HFFc6 (cell line): Measurements from ENCODE around the gene RAB20. TPM values are rescaled to one million over a fixed set of nuclear protein-coding genes. Genes with fewer than 3 reads are reported as not detected.

Experiments
- DNase-seq: peaks from one replicate; pipeline ENCODE4 v3.0.0-alpha.2; 2018
- H3K27ac Mint-ChIP-seq: 2 replicates; pipeline ENCODE4 v1.8.0; 2020; ENCODE audit warnings: mild to moderate bottlenecking, mixed read lengths
- H3K27me3 Mint-ChIP-seq: 2 replicates; pipeline ENCODE4 v1.8.0; 2021; ENCODE audit warnings: mild to moderate bottlenecking, moderate library complexity, mixed read lengths; ENCODE audit not compliant: insufficient read depth
- H3K36me3 Mint-ChIP-seq: 2 replicates; pipeline ENCODE4 v1.8.0; 2021; ENCODE audit warnings: low read depth, mixed read lengths
- H3K4me1 Mint-ChIP-seq: 2 replicates; pipeline ENCODE4 v1.8.0; 2020; ENCODE audit warnings: low read depth, mixed read lengths
- H3K4me3 Mint-ChIP-seq: 2 replicates; pipeline ENCODE4 v1.8.0; 2020; ENCODE audit warnings: mild to moderate bottlenecking, moderate library complexity, mixed read lengths
- H3K9me3 Mint-ChIP-seq: 2 replicates; pipeline ENCODE4 v1.8.0; 2020; ENCODE audit warnings: mild to moderate bottlenecking, mixed read lengths
- CTCF ChIP-seq: fragments of 200-600 bp; sonication (generic); IDR thresholded peaks from 2 replicates; pipeline ENCODE4 v1.5.0; 2021; ENCODE audit warnings: antibody characterized with exemption, mild to moderate bottlenecking
- total RNA-seq, 6 experiments: library from RNA; stranded (reverse); fragmentation: NEBNext Ultra II Directional; extraction: Animal tissue kit (Norgen Biotek cat#: 25700); gene quantifications; 2 replicates in 1 of 6; 3 replicates in 5 of 6; pipeline ENCODE4 v1.2.3, GENCODE V29; 2021

Gene RAB20
- total RNA-seq, 6 experiments from 2014 or later, result 0.40 to 1.0 (median 0.74) TPM

GRCh38 chr13:110553417-110553816, 8.1 kb downstream of the RAB20 start:
- H3K9me3 Mint-ChIP-seq, result peaks cover 5% of the 10 kb centered on the region
- no peak overlapping the region for H3K27ac Mint-ChIP-seq
- H3K4me3 Mint-ChIP-seq, result no peak overlapping the region
- no peak for TF ChIP-seq CTCF
- H3K4me1 Mint-ChIP-seq, result no peaks in the 10 kb centered on the region
- DNase-seq, result no peak
- H3K27me3 Mint-ChIP-seq, result peaks cover 7% of the 10 kb centered on the region
- no peaks in the 10 kb centered on the region for H3K36me3 Mint-ChIP-seq

- H3K9me3 Mint-ChIP-seq, result peaks cover 5% of the 10 kb centered on the region
- H3K36me3 Mint-ChIP-seq, result no peaks in the 10 kb centered on the region
- no peak overlapping the region for H3K27ac Mint-ChIP-seq
- H3K4me1 Mint-ChIP-seq, result no peaks in the 10 kb centered on the region
- no peak for DNase-seq
- no peak overlapping the region for H3K4me3 Mint-ChIP-seq
- peaks cover 7% of the 10 kb centered on the region for H3K27me3 Mint-ChIP-seq
- no peak for TF ChIP-seq CTCF
Measured at GRCh38 chr13:110552767-110553166, 8.8 kb downstream of the RAB20 start.

- H3K4me1 Mint-ChIP-seq, result peaks cover 10% of the 10 kb centered on the region
- H3K27me3 Mint-ChIP-seq, result peaks cover 10% of the 10 kb centered on the region
- no peak overlapping the region for H3K27ac Mint-ChIP-seq
- no peaks in the 10 kb centered on the region for H3K36me3 Mint-ChIP-seq
- DNase-seq, result no peak
- H3K4me3 Mint-ChIP-seq, result no peak overlapping the region
- no peak for TF ChIP-seq CTCF
- no peaks in the 10 kb centered on the region for H3K9me3 Mint-ChIP-seq
Measured at GRCh38 chr13:110551284-110551683, 10.2 kb downstream of the RAB20 start.

GRCh38 chr13:110549795-110550160, 11.7 kb downstream of the RAB20 start:
- no peaks in the 10 kb centered on the region for H3K9me3 Mint-ChIP-seq
- no peak overlapping the region for H3K4me3 Mint-ChIP-seq
- H3K4me1 Mint-ChIP-seq, result peaks cover 18% of the 10 kb centered on the region
- peaks cover 12% of the 10 kb centered on the region for H3K27me3 Mint-ChIP-seq
- H3K27ac Mint-ChIP-seq, result no peak overlapping the region
- no peak for TF ChIP-seq CTCF
- H3K36me3 Mint-ChIP-seq, result no peaks in the 10 kb centered on the region; the same call in 1 of the 2 replicates
- no peak for DNase-seq

GRCh38 chr13:110548891-110549794, 12.4 kb downstream of the RAB20 start:
- Mint-ChIP-seq H3K4me3 (no peak overlapping the region), H3K9me3 (peaks cover 3% of the 10 kb centered on the region; the same call in 1 of the 2 replicates)

More at GRCh38 chr13:110548891-110549794, 12.4 kb downstream of the RAB20 start:
- no peak for DNase-seq
- peaks cover 15% of the 10 kb centered on the region for H3K27me3 Mint-ChIP-seq
- peaks cover 4% of the 10 kb centered on the region; the same call in 1 of the 2 replicates for H3K36me3 Mint-ChIP-seq
- H3K27ac Mint-ChIP-seq, result no peak overlapping the region
- peak; percentile 22; the same call in 1 of the 2 replicates for TF ChIP-seq CTCF
- H3K4me1 Mint-ChIP-seq, result peaks cover 18% of the 10 kb centered on the region
